GM12878 (cell line): ENCODE measurements around the gene CFP. TPM values are rescaled to one million over a fixed set of nuclear protein-coding genes. Genes with fewer than 3 reads are reported as not detected.

Experiments used
- ATAC-seq: fragments of 200-7000 bp; cut with Tn5 transposase; 3 replicates; pipeline ENCODE4 v1.9.1; 2020; ENCODE audit warnings: mild to moderate bottlenecking, moderate library complexity
- BruUV-seq: library from RNA; stranded (reverse); fragments of 400-500 nt; replicated peaks from 2 replicates; lab custom pipeline; 2021; lab: Mats Ljungman, UMichigan
- CTCF ChIA-PET: fragments of 300-600 bp; sonication (Branson Sonifier 250); formaldehyde crosslinking; extraction: SDS; loops from one replicate; lab custom pipeline; 2021; ENCODE audit warnings: inconsistent platforms; lab: Yijun Ruan, JAX
- POLR2A ChIA-PET: fragments of 350-600 bp; formaldehyde crosslinking; extraction: SDS; loops from one replicate; lab custom pipeline; 2021; ENCODE audit warnings: inconsistent platforms; lab: Charles Lee
- RAD21 ChIA-PET: fragments of 300-600 bp; sonication (Branson Sonifier 250); formaldehyde crosslinking; loops from one replicate; lab custom pipeline; 2023; ENCODE audit warnings: antibody characterized with exemption; ENCODE audit not compliant: unreplicated experiment; lab: Charles Lee
- SMC1A ChIA-PET: fragments of 300-600 bp; sonication (Branson Sonifier 250); formaldehyde crosslinking; loops from one replicate; lab custom pipeline; 2023; ENCODE audit not compliant: unreplicated experiment, uncharacterized antibody; lab: Charles Lee
- DNase-seq: peaks from one replicate; pipeline ENCODE4 v3.0.0-alpha.2; 2011; ENCODE audit warnings: low read depth, low spot score
- FAIRE-seq: peaks from 3 replicates; lab custom pipeline; 2011; peaks lifted over from hg19 to GRCh38; lab: Jason Lieb, UNC
- H2AFZ ChIP-seq: 2 replicates; pipeline ENCODE4 v1.6.0; 2011; ENCODE audit warnings: low read depth, low read length, control low read depth; ENCODE audit not compliant: control insufficient read depth
- H3K27ac ChIP-seq: 2 replicates; pipeline ENCODE4 v1.5.1; 2011; ENCODE audit warnings: control low read depth; ENCODE audit not compliant: control insufficient read depth, insufficient read depth
- H3K27me3 ChIP-seq, 2 experiments: replicated peaks in 1 of 2; 2 replicates each; pipeline versions ENCODE4 v1.6.0 to v1.6.1; 2011; ENCODE audit warnings: low read length in 1 of 2; ENCODE audit not compliant: control insufficient read depth in 2 of 2, insufficient read depth in 2 of 2
- H3K36me3 ChIP-seq, 2 experiments: 2 replicates each; pipeline ENCODE4 v1.5.1; 2011; ENCODE audit warnings: low read length in 1 of 2; ENCODE audit not compliant: control insufficient read depth in 2 of 2, insufficient read depth in 2 of 2
- H3K4me1 ChIP-seq: 2 replicates; pipeline ENCODE4 v1.6.1; 2011; ENCODE audit warnings: mild to moderate bottlenecking, low read length, moderate library complexity, mixed read lengths; ENCODE audit not compliant: control insufficient read depth, insufficient read depth
- H3K4me2 ChIP-seq: 2 replicates; pipeline ENCODE4 v1.6.0; 2011; ENCODE audit warnings: control low read depth; ENCODE audit not compliant: control insufficient read depth, insufficient read depth
- H3K4me3 ChIP-seq: fragments of 200-600 bp; sonication (generic); 2 replicates; pipeline ENCODE4 v1.5.1; 2016
- H3K79me2 ChIP-seq: 2 replicates; pipeline ENCODE4 v1.6.0; 2011; ENCODE audit warnings: low read length; ENCODE audit not compliant: control insufficient read depth, insufficient read depth
- H3K9ac ChIP-seq: 2 replicates; pipeline ENCODE4 v1.8.0; 2011; ENCODE audit warnings: low read length, control low read depth, mixed read lengths; ENCODE audit not compliant: control insufficient read depth, insufficient read depth
- H3K9me3 ChIP-seq: replicated peaks from 3 replicates; pipeline ENCODE4 v1.5.1; 2011; ENCODE audit warnings: mild to moderate bottlenecking, low read length; ENCODE audit not compliant: control insufficient read depth, insufficient read depth
- H4K20me1 ChIP-seq: 2 replicates; pipeline ENCODE4 v1.6.0; 2011; ENCODE audit not compliant: control insufficient read depth, insufficient read depth
- BCL3 ChIP-seq: IDR thresholded peaks from 2 replicates; pipeline ENCODE4 v1.6.1; 2011; ENCODE audit warnings: borderline replicate concordance, low read depth, mild to moderate bottlenecking, moderate library complexity, low read length; ENCODE audit not compliant: insufficient read depth, poor library complexity, severe bottlenecking
- CBX3 ChIP-seq: fragments of 200-600 bp; sonication (generic); IDR thresholded peaks from 2 replicates; pipeline ENCODE4 v1.6.1; 2016; ENCODE audit warnings: low read depth, borderline replicate concordance
- CTCF ChIP-seq, 3 experiments: IDR thresholded peaks in 2 of 3; conservative IDR thresholded peaks in 1 of 3; 2 replicates each; pipeline ENCODE4 v1.5.1; 2011; ENCODE audit warnings: low read depth in 3 of 3, low read length in 3 of 3, mild to moderate bottlenecking in 3 of 3, control low read depth in 2 of 3, moderate library complexity in 2 of 3, inconsistent platforms in 1 of 3, mixed read lengths in 1 of 3; ENCODE audit not compliant: control insufficient read depth in 2 of 3, insufficient read depth in 1 of 3; ENCODE audit errors: extremely low read depth in 1 of 3
- CUX1 ChIP-seq: IDR thresholded peaks from 2 replicates; pipeline ENCODE4 v1.6.1; 2012; ENCODE audit warnings: improper control_type of control experiment, low read depth, low read length; ENCODE audit not compliant: insufficient replicate concordance
- HDGF ChIP-seq: fragments of 450-650 bp; IDR thresholded peaks from 2 replicates; pipeline ENCODE4 v1.6.1; 2016; ENCODE audit warnings: antibody characterized with exemption
- PKNOX1 ChIP-seq: fragments of 450-650 bp; IDR thresholded peaks from 2 replicates; pipeline ENCODE4 v1.6.1; 2016; ENCODE audit warnings: mild to moderate bottlenecking
- RAD21 ChIP-seq: IDR thresholded peaks from 2 replicates; pipeline ENCODE4 v1.6.1; 2011; ENCODE audit warnings: mild to moderate bottlenecking, low read depth, low read length, moderate library complexity; ENCODE audit not compliant: insufficient read depth
- SMC3 ChIP-seq: IDR thresholded peaks from 2 replicates; pipeline ENCODE4 v1.6.1; 2011; ENCODE audit warnings: low read length, improper control_type of control experiment, borderline replicate concordance
- WGBS: methylation state at CpG from one replicate; pipeline ENCODE4 v1.1.6; 2016; ENCODE audit warnings: low lambda C conversion rate; ENCODE audit not compliant: insufficient replicate concordance, insufficient coverage; ENCODE audit errors: missing lambda C conversion rate; 5-methylcytosine and 5-hydroxymethylcytosine counted together
- in situ Hi-C: fragments of 300-500 bp; cut with MboI; formaldehyde crosslinking; loops from 9 replicates; pipeline ENCODE4 v1.14.3; 2018; ENCODE audit warnings: mixed read lengths
- intact Hi-C: fragments of 100-400 bp; cut with micrococcal nuclease; formaldehyde crosslinking; loops from one replicate; pipeline ENCODE4 v1.14.2; 2022; ENCODE audit not compliant: unreplicated experiment
- polyA plus RNA-seq, 11 experiments: library from polyadenylated mRNA; depleted of rRNA in 4 of 11; unstranded in 6 of 11; stranded (reverse) in 5 of 11; fragments of >200 nt; fragmentation: Nextera tagmentation in 4 of 11; fragmentation: Illumina TruSeq in 1 of 11; extraction: Ambion mirVana in 4 of 11; extraction: Trizol in 1 of 11; gene quantifications; 1 replicate in 1 of 11; 2 replicates in 10 of 11; pipeline versions ENCODE4 v1.2.1 to v1.2.3, GENCODE V29; 2011 to 2016; ENCODE audit warnings: inconsistent platforms in 2 of 11, missing spikeins in 2 of 11, low read depth in 1 of 11
- total RNA-seq, 4 experiments: library from RNA; depleted of rRNA in 3 of 4; stranded (reverse); fragments of >200 nt in 3 of 4; fragmentation: Illumina TruSeq in 1 of 4; extraction: Trizol in 1 of 4; gene quantifications; 2 replicates each; pipeline versions ENCODE4 v1.2.1 to v1.2.3, GENCODE V29; 2013 to 2021

CFP gene
- total and polyA plus RNA-seq, 10 of the 15 experiments (the other 5 are each of a cell fraction or from before 2014, with no cell fraction given), result 0.72 to 10.1 (median 2.8) TPM

GRCh38 chrX:47645530-47645929, 15.8 kb upstream of the CFP start (continued):
- TF ChIP-seq BCL3, result no peak
- TF ChIP-seq, all 136 proteins: peak for 0

GRCh38 chrX:47644557-47645091, 14.9 kb upstream of the CFP start:
- no peak overlapping the region for H3K9ac ChIP-seq
- DNase-seq (no peak), ATAC-seq (peak; percentile 90), FAIRE-seq (no peak)
- ChIA-PET POLR2A (interaction anchor here (0.6 to 1.6 kb wide), 4 partner anchors 11 to 146 kb away, joined by 4 to 6 read pairs (median 5); no protein-coding TSS in a partner anchor), CTCF (interaction anchor here (0.6 to 3.4 kb wide), 20 partner anchors 12 to 199 kb away, joined by 3 to 16 read pairs (median 4); partner anchors contain the start of gene CFP), RAD21 (interaction anchor here (0.6 to 1.8 kb wide), 7 partner anchors 10 to 139 kb away, joined by 3 to 6 read pairs (median 4); no protein-coding TSS in a partner anchor), SMC1A (interaction anchor here (0.7 to 2.0 kb wide), 7 partner anchors 11 to 105 kb away, joined by 3 to 9 read pairs (median 4); partner anchors contain the start of genes CFP and TIMP1)
- H3K9me3 ChIP-seq, result peaks cover 2% of the 10 kb centered on the region; the same call in 2 of the 3 replicates
- intact Hi-C loops, result loop anchor here (2.0 kb wide), 2 partner anchors 82 to 454 kb away; no protein-coding TSS in a partner anchor
- no peak overlapping the region for H3K27ac ChIP-seq
- TF ChIP-seq RAD21 (peak; percentile 19; the same call in 1 of the 2 replicates), CBX3 (no peak), SMC3 (peak; percentile 43; the same call in 1 of the 2 replicates), PKNOX1 (0 out of 2 replicates have a peak, but pooled peaks have one; percentile 25), CTCF (IDR thresholded peaks at IDR 0.05 in 2 of 3, conservative IDR thresholded peaks at IDR 0.05 in 1 of 3; ENCODE audit: control insufficient read depth in 2 of 3, extremely low read depth in 1 of 3, insufficient read depth in 1 of 3, low read depth in 3 of 3, low read length in 3 of 3) (peak; percentile 39 to 59 (median 51); a peak in 4 of 6 replicates), CUX1 (no peak), HDGF (peak; percentile 80)
- H3K4me3 ChIP-seq, result no peak overlapping the region
- H3K79me2 ChIP-seq, result peaks cover 24% of the 10 kb centered on the region
- no peaks in the 10 kb centered on the region; the same call in 1 of the 2 replicates for H3K4me1 ChIP-seq
- H3K4me2 ChIP-seq, result 0 out of 2 replicates have a peak overlapping the region, but pooled peaks have one; percentile 27
- WGBS, result 55% methylated on average over 12 of the region's 12 CpGs
- no peaks in the 10 kb centered on the region for H3K27me3 ChIP-seq
- BruUV-seq, result no TSS peak
- H4K20me1 ChIP-seq, result no peaks in the 10 kb centered on the region
- in situ Hi-C loops, result loop anchor here (10.0 kb wide), 2 partner anchors 80 to 430 kb away; partner anchors contain the start of genes ARAF and CDK16
- H3K36me3 ChIP-seq, result peaks cover 0 to 4% of the 10 kb centered on the region in 2 experiments; a peak in 3 of 4 replicates
- no peak overlapping the region for H2AFZ ChIP-seq
